ENCODE results near the gene AP2B1.

DNA sequence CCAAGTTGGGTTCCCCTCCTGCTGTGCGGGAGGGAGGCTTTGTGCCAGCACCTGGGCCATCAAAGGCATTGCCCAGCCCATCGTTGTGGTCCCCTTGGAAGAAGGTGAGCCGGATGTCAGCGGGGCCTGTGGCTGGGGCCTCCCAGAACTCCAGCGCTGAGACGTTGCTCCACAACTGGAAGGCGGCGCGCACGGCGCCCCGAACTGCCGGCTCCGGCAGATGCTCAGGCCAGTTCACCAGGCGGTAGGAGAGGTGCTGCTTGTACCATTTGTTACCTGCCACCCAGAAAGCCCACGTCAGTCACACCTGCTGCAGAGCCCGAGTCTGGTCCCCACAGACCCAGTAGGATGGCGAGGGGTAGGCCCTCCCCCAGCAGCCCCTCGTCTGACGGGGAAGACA lies 186.0 kb downstream of the AP2B1 start:
- TF ChIP-seq, protein P1, sequence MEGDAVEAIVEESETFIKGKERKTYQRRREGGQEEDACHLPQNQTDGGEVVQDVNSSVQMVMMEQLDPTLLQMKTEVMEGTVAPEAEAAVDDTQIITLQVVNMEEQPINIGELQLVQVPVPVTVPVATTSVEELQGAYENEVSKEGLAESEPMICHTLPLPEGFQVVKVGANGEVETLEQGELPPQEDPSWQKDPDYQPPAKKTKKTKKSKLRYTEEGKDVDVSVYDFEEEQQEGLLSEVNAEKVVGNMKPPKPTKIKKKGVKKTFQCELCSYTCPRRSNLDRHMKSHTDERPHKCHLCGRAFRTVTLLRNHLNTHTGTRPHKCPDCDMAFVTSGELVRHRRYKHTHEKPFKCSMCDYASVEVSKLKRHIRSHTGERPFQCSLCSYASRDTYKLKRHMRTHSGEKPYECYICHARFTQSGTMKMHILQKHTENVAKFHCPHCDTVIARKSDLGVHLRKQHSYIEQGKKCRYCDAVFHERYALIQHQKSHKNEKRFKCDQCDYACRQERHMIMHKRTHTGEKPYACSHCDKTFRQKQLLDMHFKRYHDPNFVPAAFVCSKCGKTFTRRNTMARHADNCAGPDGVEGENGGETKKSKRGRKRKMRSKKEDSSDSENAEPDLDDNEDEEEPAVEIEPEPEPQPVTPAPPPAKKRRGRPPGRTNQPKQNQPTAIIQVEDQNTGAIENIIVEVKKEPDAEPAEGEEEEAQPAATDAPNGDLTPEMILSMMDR (IDR thresholded peaks at IDR 0.05) = no peak
- no peak for TF ChIP-seq ZFX (IDR thresholded peaks at IDR 0.05; ENCODE audit: borderline replicate concordance)
